GM12873 (cell line): ENCODE measurements around the gene TUBA1B.

Source experiments
- TF ChIP-seq, protein P1 (sequence below): IDR thresholded peaks from 2 replicates; pipeline ENCODE4 v1.5.1; 2012; ENCODE audit warnings: low read depth, mild to moderate bottlenecking, moderate library complexity, low read length, control low read depth; ENCODE audit not compliant: insufficient read depth; ENCODE audit errors: missing control alignments

TUBA1B gene

DNA sequence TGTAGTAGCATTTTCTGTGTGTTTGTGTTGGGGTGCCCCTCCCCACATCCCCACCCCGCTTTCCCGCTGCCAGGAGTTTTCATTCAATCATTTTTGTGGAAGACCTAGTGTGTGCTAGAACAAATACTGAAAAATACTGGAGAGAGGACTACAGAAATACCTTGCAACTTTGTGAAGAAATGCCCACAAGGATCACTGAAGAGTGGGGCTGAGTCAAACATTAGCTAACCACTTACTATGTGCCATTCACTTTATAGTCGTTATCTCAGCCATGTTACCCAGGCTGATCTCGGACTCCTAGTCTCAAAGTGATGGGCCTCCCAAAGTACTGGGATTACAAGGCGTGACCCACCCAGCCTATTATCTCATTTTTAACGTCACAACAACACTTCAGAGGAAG is 20.0 kb downstream of the TUBA1B start:
- TF ChIP-seq, protein P1, sequence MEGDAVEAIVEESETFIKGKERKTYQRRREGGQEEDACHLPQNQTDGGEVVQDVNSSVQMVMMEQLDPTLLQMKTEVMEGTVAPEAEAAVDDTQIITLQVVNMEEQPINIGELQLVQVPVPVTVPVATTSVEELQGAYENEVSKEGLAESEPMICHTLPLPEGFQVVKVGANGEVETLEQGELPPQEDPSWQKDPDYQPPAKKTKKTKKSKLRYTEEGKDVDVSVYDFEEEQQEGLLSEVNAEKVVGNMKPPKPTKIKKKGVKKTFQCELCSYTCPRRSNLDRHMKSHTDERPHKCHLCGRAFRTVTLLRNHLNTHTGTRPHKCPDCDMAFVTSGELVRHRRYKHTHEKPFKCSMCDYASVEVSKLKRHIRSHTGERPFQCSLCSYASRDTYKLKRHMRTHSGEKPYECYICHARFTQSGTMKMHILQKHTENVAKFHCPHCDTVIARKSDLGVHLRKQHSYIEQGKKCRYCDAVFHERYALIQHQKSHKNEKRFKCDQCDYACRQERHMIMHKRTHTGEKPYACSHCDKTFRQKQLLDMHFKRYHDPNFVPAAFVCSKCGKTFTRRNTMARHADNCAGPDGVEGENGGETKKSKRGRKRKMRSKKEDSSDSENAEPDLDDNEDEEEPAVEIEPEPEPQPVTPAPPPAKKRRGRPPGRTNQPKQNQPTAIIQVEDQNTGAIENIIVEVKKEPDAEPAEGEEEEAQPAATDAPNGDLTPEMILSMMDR: no peak

DNA sequence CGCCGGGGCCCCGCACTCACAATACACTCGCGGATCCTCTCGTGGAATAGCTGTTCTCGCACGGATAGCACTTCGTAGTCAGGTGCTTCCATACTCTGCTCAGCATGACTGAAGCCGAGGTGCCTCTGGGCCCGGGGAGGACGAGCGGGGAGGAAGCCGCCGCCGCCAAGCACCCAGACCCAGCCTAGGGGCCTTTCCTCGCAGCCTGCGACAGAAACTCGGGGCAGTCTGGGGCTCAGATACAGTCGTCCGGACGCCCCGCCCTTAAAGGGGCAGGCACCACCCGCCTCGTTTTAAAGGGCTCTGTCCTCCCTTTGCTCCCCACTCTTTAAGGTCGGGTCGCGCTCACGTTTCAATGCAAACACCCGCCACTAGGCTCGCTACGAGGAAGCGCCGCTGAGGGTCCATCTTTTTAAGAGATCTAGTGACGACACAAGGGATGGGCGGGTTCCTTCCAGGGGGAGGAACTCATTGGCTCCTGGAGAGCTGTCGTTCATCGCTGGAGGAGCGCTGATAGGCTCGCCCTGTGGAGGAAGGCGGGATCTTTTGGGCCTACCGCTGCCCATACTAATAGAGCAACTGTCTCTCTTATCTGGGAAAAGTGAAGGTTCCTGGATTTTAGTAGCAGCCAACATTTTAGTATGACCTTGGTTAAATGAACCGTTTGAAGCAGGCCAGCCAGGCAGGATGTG is 20.6 kb downstream of the TUBA1B start, which contains the start of gene LMBR1L:
Gene LMBR1L, minus strand, starts transcription at position 384 of the 692 bp plus-strand sequence. Its CDS starts 292 bp downstream, at position 92.
- TF ChIP-seq, protein P1: peak; percentile 52

DNA sequence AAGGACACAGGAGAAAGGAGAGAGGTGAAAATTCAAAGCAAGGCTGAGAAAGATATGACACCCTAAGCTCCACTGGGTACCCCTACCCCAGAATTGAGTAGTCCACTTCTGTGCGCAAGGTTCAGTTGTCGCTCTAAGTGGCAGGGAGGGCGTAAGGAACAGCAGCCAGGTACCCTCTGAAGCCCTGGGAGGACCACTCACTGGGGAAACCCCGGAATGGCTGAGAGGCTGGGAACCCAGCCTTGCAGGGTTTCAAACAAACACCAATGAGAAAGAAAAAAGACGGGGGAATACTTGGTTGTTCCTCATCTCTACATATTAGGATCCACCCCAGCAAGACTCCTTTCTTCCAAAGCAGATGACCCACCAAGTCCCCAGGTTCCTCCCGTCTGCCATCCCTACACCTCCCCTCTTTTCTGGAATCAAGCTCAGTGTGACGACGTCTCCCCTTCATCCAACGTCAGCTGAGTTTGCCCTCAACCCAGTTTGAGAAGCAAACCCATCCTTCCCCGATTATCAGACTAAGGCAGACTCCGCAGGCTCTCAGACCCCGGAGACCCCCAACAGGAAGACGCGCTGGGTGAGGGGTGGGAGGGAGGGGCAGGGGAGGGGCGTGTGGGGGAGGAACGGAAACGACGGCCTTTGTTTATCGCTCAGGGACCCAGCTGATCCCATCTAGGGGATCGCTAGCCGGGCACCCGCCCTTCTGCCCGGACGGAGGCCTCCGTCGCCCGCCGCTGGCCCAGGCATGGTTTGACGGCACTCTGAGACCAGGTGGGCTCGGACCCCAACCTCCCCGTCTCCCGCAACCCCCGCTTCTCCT is 21.3 kb downstream of the TUBA1B start:
- TF ChIP-seq, protein P1: no peak

DNA sequence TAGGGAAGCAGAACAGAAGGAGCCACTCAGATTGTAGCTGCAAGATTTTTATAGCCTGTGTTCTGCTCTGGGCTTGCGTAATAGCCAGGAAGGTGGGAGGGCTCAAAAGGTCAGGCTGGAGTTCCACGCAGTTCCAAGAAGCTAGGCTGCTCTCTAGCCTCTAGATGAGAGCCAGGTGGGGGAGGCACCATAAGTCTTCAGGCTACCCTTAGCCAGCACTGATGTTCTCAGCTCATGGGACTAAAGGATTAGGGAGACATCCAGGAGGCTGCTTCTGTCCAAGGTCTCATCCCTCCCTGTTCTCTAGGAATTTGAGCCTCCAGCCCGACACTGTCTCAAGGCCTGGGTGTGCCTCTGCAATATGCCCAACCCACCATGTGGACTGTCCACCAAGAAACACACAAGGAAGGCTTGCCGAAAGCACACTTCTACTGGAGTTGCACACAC is 22.2 kb downstream of the TUBA1B start:
- TF ChIP-seq, protein P1: no peak

DNA sequence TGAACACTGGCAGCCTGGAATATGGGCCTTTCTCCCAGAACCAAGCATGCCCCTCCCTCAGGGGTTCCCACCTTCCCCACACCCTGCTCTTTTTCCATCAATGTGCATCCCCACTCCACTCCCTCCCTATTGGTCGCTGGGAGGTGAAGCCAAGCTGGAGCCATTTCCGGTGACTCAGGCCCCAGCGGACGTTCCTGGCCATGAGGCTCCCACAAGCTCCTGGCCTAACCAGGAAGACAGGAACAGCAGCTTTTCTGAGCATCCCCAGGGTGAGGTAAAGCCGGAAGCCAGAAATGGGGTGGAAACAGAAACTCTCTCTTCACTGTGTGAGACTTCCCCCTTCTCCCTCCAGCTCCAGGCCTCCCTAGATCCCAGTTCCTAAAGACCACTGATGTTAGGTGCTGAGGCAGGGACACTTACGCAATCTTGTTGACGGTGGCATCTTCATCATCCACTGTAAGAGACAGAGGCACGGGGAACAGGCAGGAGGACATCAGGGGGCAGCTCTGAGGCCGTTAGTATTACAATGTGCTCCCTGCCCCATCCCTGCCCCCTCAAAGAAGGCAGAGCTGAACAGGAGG is 25.6 kb downstream of the TUBA1B start:
- TF ChIP-seq, protein P1: no peak

DNA sequence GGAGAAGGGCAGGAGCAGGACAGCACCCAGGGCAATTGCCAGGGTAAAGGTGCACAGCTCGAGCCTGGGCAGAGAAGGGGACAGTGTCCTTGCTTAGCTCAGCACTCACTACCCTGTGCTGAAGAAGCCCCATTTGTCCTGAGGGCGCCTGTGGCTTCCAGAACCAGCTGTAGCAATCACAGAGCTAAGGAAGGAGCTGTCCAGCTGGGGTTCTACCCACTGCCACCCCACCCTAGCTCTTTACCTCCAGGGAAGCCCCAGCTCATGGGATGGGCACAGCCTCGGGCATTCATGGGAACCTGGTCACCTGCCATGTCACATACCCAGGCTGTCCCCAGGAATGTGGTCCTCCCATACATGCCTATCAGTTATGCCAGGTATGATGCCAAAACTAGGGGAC is 26.4 kb downstream of the TUBA1B start:
- TF ChIP-seq, protein P1: no peak

DNA sequence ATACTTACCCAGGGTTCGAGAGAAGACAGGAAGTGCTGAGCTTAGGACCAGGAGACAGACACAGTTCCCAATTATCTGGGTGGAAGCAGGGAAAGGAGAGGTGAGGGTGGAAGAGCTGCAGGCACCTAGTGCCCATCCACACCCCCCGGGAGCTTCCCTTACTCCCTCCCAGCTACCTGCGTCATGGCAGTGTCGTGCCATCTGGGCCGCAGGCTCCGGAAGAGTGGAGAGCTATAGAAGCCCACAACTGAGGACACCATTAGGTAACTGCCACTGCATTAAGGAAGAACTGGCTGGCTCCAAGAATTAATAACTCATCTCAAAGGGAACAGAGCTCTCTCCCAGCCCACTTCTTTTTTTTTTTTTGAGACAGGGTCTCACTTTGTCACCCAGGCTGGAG is 30.8 kb downstream of the TUBA1B start:
- TF ChIP-seq, protein P1: no peak
